HG03097 (cell line): ENCODE measurements around the gene PKD1L1.

Experiments used
- ATAC-seq: cut with Tn5 transposase; IDR thresholded peaks from one replicate; pipeline ENCODE4 v1.9.1; 2021; ENCODE audit not compliant: unreplicated experiment, low FRiP score

Gene PKD1L1

DNA sequence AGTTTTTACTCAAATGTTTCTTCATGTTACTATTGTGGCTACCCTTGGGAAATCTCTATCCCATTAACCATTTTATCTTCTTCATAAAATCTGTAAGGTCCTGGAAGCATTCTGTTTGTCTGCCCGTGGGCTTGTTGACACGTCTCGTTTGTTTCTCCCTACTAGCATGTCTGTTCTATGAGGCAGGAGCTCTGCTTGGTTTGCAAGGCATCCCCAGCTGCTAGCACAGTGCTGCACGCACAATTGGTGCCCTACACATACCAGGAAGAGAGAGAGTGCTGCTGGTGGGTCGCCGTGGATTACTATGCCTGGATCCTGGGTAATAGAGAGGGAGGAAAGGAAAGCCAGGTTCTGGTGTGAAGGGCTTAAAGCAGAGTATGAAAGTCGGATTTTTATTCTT, 200.2 kb downstream of the PKD1L1 start:
- no peak for ATAC-seq

DNA sequence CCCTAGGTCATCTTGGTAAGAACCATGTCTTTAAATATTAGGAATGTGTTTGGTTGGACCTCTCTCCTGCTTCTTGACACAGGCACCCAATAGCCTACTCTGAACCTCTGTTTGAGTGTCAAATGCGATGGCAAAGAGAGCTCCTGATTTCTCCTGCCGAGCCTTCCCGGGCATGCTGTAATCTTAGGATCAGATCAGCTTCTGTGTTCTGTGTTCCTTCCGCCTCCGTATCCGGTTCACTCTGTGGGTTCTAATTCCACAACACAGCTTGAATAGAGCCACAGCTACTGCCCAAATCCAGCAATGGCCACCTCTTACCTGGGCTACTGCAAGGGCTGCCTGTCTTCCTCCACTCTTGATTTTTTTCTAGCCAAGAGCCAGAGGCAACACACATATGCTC, 201.1 kb downstream of the PKD1L1 start:
- ATAC-seq: no peak

GRCh38 chr7:47746468-47746867, 201.8 kb downstream of the PKD1L1 start:
- ATAC-seq: no peak

DNA sequence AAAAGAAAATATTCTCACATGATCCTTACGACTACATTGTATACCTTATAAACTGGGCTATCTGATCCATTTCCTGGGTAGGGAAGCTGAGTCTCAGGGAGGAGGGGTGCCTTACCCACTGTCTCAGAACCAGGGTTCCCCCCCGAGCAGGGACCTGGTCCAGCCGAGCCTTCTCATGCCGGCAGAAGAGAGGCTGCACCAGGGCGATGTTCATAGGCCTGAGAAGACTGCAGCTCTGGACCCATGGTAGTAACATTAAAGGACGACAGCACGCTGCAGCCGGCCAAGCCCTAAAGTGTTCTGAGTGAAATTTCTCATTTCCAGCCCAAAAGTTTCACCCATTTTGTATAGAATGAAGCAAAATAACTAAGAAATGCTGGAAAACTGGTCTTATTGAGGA, 203.4 kb downstream of the PKD1L1 start:
- ATAC-seq: no peak

DNA sequence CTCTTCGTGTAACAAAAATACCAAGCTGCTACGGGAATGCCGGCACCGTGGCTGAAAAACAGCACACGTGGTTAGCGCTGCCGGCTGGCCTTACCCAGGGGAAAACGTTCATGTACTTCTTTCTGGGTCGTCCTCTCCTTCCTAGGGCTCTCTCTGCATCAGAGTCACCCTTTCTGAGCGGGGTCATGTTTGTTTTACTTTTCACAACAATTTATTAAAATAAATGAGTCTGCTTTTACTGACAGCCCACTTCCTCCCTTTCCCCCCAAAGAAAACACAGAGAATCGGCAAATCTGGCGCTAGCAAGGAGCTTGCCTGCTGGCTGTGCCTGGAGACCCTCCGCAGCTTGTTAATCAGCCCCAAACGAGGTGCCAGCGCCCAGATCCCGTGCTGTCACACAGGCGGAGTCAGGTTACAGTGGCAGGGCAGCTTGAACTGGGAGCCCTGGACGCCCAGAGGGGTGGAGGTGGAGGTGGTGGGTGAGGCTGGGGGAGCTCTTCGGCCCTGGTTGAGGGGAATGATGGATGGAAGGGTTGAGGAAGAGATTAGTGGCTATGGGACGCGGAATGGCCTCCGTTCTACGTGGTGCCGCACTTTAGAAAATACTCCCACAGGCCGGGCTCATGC, 204.2 kb downstream of the PKD1L1 start:
- ATAC-seq: no peak

GRCh38 chr7:47741984-47742383, 206.3 kb downstream of the PKD1L1 start:
- no peak for ATAC-seq

- ATAC-seq: no peak
Observed at GRCh38 chr7:47739891-47740290, 208.4 kb downstream of the PKD1L1 start.

DNA sequence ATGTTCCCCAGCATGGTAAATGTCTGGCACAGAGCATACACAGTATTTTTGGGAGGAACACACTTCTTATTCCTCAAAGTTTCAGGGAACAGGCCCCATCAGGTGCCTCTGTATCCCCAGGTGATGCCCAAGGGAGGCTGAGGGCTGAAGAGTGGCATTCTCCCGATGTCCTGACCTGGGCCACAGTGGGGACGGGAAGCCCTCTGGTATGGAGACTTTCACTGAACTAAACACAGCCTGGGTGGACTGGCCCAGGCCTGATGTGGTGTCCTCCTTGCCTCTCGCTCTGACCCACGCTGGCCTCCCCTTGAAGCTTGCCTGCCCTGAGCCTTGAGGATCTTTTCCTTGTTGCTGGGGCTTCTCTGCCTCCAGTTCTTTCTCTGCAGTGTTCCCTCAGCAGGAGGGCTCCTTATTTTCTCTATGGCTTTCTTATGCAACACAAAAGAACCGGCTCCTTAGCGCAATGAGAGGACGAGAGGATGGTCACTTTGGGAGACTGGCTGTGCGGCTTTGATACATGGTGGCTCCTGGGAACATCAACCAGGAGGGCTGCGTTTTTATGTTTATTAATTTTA, 208.9 kb downstream of the PKD1L1 start:
- ATAC-seq: no peak

DNA sequence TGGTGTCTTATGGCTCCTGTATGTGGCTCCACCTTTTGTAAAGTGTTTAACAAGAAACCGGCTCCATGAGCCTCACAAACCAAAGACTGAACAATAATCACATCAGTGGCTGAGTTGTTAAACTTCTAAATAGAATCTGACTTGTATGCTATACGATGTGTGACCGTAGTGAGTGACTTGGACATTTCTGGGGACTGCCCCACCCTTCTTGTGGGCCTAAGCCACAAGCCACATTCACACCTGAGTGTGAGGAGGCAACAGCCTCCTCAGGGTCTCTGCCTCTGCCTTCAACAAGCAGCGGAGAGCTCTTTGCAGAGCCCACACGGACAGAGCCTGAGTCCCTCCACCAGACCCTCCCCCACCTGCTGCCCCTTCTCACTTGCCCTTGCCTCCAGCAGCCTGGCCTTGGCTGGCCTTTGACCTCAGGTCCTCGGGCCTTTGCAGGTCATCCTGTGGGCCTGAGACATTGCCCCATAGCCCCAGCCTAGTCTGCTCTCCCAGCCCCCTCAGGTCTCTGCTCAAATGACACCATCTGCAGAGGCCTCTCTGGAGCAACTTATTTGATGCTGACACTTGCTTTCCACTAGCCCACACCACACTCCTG, 209.6 kb downstream of the PKD1L1 start:
- ATAC-seq: no peak

DNA sequence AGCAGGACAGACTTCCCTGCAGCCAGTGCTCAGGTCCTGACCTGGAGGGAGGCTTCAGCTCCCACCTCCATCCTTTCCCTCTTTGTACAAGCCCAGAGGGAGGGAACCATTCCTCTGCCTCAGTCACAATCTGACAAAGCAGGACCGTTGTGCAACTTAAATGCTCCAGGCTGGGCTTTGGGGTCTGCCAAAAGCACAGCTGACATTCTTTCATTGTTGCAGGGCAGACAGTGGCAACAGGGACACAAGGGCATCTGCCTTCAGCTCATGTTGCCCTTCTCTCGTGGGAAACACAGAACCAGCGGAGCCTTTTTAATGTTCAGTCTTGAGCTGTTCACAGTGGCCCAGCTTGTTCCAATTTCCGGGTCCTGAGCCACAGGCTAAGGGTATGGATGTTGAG, 210.7 kb downstream of the PKD1L1 start:
- no peak for ATAC-seq

GRCh38 chr7:47735431-47736345, 212.6 kb downstream of the PKD1L1 start:
- no peak for ATAC-seq

- ATAC-seq: no peak
Observed at GRCh38 chr7:47734949-47735291, 213.3 kb downstream of the PKD1L1 start.

- no peak for ATAC-seq
Observed at GRCh38 chr7:47734287-47734948, 213.8 kb downstream of the PKD1L1 start.

DNA sequence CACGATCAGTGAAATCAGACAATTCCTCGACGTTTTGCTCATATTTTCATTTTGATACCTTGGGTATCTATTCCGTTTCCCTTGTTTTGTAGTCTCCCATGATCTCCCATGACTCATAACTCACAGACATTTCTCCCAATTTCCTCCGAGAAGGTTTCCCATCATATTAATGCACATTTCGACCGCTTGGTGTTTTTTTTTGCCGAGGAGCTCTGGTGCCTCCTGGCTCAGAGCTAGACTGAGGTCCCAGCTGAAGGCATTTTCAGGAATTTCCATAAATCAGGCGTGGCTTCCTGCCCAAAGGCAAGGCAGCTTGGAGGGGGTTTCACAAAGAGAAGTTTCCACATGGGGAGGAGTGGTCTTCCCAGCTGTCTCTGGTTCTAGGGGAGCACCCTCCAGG, 218.1 kb downstream of the PKD1L1 start:
- ATAC-seq: no peak

GRCh38 chr7:47726047-47726726, 222.1 kb downstream of the PKD1L1 start:
- no peak for ATAC-seq

GRCh38 chr7:47725031-47725780, 223.1 kb downstream of the PKD1L1 start:
- ATAC-seq: no peak
